GM18508 (cell line): Measurements from ENCODE around the gene TPRN.
"Not testable (repeated sequence)": the region's sequence is repeated elsewhere in the genome, so short reads cannot be mapped to it uniquely, and the experiment has no call there.

Experiments
- ATAC-seq: cut with Tn5 transposase; IDR thresholded peaks from one replicate; pipeline ENCODE4 v1.9.1; 2021; ENCODE audit warnings: moderate number of reproducible peaks; ENCODE audit not compliant: insufficient read depth, unreplicated experiment

The TPRN gene, protein sequence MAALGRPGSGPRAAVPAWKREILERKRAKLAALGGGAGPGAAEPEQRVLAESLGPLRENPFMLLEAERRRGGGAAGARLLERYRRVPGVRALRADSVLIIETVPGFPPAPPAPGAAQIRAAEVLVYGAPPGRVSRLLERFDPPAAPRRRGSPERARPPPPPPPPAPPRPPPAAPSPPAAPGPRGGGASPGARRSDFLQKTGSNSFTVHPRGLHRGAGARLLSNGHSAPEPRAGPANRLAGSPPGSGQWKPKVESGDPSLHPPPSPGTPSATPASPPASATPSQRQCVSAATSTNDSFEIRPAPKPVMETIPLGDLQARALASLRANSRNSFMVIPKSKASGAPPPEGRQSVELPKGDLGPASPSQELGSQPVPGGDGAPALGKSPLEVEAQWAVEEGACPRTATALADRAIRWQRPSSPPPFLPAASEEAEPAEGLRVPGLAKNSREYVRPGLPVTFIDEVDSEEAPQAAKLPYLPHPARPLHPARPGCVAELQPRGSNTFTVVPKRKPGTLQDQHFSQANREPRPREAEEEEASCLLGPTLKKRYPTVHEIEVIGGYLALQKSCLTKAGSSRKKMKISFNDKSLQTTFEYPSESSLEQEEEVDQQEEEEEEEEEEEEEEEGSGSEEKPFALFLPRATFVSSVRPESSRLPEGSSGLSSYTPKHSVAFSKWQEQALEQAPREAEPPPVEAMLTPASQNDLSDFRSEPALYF

DNA sequence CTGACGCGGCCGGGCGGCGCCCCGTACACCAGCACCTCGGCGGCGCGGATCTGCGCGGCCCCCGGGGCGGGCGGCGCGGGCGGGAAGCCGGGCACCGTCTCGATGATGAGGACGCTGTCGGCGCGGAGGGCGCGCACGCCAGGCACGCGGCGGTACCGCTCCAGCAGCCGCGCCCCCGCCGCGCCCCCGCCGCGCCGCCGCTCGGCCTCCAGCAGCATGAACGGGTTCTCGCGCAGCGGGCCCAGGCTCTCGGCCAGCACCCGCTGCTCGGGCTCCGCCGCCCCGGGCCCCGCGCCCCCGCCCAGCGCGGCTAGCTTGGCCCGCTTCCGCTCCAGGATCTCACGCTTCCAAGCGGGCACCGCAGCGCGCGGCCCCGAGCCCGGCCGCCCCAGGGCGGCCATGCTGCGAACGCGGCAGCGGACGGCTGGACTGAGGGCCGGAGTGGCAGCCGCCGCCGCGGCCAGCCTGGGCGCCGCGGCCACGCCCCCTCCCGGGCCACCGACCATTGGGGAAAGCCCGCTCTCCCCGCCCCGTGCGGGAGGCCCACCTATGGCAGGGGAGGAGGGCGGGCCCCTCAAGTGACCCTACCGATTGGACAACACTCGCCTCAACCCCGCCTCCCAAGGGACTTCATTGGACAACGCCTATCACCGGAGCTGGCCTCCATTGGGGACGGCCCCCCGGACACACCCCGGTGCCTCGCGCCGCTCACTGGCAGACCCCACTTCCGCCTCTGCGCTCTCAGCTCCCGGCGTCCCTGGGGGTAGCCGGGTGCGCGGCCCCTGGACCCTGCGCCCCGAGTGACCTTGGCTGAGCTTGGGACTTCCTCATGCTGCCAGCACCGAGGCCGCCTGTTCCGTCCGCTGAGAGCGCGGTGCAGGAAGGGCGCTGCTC lies at the start of gene TPRN:
TSS of gene TPRN (minus strand) at position 431 of the 894 bp plus-strand sequence. CDS start at position 401, 30 bp downstream.
- peak; percentile 69 for ATAC-seq

- no peak for ATAC-seq
Observed at GRCh38 chr9:137247916-137248175, 47.3 kb upstream of the TPRN start.

- no peak for ATAC-seq
Observed at GRCh38 chr9:137247135-137247915, 46.8 kb upstream of the TPRN start.

DNA sequence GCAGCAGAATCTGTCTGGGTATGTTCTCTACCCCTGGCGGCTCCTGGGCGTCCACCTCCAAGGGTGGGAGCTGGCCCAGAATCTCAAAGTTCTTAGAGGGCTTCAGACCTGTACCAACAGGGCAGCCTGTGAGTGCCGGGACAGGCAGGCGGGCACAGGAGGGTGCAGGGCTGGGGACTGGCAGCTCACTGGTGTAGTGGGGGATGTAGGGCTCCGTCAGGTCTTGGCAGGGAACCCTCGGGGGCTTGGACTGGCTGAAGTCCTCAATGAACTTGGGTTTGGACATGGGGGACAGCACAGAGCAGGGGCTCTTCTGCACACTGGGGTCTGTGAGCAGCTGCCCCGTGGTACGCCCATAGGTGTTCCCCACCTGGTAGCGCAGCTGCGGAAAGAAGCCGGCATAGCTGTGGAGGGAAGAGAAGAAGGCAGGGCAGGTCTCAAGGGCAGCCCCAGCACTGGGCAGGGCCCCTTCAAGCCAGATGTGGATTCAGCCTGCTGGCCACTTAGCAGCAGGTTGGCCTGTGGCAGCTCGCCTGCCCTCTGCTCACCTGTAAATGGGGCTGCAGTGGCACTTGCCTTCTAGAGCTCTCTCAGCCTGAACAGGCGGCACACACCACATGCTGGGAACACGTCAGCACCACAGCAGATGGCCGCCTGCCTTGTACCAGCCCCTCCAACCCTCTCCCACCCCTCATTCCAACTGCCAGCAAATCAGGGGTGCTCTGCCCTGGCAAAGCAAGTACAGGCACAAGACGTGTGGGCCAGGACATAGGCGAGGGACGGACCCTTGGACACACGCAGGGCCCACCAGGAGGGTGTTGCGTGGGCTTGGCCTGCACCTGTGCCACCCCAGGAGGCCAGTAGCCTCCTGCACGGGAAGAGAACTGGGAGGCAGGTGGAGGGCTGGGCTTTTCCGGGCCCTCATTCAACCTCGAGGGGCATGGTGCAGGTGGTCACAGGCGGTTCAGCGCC lies 45.2 kb upstream of the TPRN start:
- ATAC-seq, result no peak

DNA sequence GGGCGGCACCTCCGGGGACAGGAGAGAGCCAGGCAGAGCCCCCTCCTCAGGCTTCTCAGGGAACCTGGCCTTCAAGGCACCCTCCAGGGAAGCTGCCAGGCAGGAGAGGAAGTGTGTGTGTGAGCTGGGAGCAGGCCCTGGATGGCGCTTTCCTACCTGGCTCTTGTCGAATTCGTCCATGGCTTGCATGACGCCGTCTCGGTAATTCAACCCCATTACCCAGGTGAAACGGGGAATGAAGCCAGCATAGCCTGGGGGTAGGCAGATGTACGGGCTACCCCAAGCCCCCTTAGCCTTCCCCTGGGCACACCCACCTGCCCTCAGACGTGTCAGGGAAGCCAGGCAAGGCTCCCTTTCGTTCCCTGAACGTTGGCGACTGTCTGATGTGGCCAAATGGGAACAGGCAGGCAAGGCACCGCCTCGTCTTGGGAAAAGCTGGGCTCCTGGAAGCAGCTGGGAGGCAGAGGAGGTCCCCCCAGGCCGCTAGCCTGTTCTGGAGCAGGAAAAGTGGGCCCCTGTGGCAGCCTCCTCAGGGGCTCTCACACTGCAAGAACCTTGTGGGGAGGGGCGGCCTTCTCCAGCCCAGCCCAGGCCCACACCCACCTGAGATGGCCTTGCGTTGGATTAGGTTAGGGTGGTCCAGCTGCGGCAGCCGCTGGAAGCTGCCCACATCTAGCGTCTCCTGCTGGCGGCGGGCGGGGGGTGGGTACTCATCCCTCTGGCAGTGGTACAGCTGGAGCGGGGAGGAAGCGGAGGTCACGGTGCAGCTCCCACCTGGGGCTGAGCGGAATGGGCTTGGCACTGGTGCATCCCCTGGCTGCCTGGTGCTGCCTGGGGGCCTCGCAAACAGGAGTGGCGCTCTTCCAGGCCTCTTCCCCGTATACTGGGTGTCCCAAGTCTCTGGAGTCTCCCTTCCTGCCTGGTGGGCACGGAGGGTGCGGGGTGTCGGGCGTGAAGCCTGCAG lies 44.2 kb upstream of the TPRN start:
- no peak for ATAC-seq

- ATAC-seq, result no peak
Observed at GRCh38 chr9:137243626-137244485, 43.3 kb upstream of the TPRN start.

DNA sequence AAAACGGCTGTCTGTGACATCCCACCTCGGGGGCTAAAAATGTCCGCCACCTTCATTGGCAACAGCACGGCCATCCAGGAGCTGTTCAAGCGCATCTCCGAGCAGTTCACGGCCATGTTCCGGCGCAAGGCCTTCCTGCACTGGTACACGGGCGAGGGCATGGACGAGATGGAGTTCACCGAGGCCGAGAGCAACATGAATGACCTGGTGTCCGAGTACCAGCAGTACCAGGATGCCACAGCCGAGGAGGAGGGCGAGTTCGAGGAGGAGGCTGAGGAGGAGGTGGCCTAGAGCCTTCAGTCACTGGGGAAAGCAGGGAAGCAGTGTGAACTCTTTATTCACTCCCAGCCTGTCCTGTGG lies 42.7 kb upstream of the TPRN start:
- not testable (repeated sequence) for ATAC-seq

- ATAC-seq, result no peak
Observed at GRCh38 chr9:137242269-137243203, 42.0 kb upstream of the TPRN start.

GRCh38 chr9:137241490-137242268 lies 41.1 kb upstream of the TPRN start:
- no peak for ATAC-seq

DNA sequence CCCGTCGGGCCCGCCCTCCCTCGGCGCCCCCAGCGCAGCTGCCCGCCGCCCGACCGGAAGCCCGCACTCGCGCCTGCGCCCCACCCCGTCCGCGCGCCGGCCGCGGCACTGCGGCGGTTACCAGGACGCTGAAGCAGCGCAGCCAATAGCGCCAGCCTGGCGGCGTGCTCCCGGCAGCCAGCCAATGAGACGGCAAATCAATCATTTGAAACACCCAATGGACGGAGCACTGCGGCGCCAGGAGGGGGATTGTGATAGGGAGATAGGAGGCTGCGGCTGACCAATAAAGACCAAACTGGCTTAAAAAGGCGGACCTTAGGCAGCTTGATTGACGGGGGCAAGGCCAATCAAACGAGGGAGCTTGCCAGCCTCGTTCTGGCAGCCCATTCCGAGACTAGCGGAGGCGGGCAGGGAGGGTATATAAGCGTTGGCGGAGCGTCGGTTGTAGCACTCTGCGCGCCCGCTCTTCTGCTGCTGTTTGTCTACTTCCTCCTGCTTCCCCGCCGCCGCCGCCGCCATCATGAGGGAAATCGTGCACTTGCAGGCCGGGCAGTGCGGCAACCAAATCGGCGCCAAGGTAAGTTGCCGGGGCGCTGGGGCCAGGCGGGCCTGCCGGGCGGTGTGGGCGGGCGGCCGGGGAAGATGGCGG lies 40.4 kb upstream of the TPRN start, which contains the start of gene TUBB4B:
TSS of gene TUBB4B (plus strand) at position 447 of the 649 bp plus-strand sequence. CDS start at position 521, 74 bp downstream.
- ATAC-seq, result peak; percentile 71

- ATAC-seq, result peak; percentile 1
Observed at GRCh38 chr9:137240318-137240840, 39.8 kb upstream of the TPRN start.

- ATAC-seq, result not testable (repeated sequence)
Observed at GRCh38 chr9:137239541-137240200, 39.1 kb upstream of the TPRN start.

GRCh38 chr9:137237759-137238726 lies 37.5 kb upstream of the TPRN start:
- ATAC-seq, result no peak
